ENCODE data around the gene PLB1.

PLB1 gene, protein sequence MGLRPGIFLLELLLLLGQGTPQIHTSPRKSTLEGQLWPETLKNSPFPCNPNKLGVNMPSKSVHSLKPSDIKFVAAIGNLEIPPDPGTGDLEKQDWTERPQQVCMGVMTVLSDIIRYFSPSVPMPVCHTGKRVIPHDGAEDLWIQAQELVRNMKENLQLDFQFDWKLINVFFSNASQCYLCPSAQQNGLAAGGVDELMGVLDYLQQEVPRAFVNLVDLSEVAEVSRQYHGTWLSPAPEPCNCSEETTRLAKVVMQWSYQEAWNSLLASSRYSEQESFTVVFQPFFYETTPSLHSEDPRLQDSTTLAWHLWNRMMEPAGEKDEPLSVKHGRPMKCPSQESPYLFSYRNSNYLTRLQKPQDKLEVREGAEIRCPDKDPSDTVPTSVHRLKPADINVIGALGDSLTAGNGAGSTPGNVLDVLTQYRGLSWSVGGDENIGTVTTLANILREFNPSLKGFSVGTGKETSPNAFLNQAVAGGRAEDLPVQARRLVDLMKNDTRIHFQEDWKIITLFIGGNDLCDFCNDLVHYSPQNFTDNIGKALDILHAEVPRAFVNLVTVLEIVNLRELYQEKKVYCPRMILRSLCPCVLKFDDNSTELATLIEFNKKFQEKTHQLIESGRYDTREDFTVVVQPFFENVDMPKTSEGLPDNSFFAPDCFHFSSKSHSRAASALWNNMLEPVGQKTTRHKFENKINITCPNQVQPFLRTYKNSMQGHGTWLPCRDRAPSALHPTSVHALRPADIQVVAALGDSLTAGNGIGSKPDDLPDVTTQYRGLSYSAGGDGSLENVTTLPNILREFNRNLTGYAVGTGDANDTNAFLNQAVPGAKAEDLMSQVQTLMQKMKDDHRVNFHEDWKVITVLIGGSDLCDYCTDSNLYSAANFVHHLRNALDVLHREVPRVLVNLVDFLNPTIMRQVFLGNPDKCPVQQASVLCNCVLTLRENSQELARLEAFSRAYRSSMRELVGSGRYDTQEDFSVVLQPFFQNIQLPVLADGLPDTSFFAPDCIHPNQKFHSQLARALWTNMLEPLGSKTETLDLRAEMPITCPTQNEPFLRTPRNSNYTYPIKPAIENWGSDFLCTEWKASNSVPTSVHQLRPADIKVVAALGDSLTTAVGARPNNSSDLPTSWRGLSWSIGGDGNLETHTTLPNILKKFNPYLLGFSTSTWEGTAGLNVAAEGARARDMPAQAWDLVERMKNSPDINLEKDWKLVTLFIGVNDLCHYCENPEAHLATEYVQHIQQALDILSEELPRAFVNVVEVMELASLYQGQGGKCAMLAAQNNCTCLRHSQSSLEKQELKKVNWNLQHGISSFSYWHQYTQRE (N-terminal part only)

DNA sequence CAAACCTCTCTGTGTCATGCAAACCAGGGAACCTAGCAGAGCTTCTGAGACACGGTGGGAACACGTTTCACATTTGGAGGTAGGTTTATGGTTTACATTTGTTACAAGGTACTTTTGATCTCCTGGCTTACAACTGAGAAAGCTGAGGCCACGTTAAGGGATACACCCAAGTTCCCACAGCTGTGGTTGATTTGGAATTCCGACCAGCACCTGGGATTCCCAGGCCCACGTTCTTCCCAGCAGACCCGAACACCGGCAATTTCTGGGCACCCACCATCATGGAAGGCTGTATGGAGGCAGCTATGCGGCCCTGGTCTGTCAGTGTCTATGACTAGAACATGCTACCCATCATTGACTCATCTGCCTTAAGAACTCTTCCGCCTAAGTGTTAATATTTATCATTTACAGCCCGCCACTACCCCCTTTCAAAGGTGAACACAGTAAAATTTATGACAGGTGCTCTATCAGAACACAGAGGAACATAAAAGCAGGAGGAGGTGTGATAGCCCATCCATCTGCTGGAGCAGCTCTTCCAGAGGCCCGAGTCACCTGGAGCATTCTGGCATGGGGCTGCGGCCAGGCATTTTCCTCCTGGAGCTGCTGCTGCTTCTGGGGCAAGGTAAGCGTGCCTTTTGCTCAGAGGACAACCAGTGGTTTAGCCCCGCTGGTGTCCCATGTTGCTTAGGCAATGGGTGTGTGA lies at the start of gene PLB1:
TSS of gene PLB1 (plus strand) at position 510 of the 700 bp plus-strand sequence. CDS start at position 565, 55 bp downstream.
- no peak for DNase-seq (ENCODE audit: low read depth, low spot score)

DNA sequence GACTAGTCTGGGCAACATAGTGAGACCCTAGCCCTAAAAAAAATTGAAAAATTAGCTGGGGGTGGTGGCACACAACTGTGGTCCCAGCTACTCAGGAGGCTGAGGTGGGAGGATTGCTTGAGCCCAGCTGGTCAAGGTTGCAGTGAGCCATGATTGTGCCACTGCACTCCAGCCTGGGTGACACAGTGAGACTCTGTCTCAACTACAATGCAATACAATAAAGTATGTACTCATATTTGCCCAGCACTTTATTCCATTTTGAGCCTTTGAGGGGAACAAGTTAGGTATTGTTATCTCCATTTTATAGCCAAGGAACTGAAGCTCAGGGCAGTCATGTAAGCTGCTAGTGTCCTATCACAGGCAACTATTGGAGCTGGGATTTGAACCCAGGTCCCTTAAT lies 49.3 kb upstream of the PLB1 start:
- no peak for DNase-seq (ENCODE audit: low read depth, low spot score)

DNA sequence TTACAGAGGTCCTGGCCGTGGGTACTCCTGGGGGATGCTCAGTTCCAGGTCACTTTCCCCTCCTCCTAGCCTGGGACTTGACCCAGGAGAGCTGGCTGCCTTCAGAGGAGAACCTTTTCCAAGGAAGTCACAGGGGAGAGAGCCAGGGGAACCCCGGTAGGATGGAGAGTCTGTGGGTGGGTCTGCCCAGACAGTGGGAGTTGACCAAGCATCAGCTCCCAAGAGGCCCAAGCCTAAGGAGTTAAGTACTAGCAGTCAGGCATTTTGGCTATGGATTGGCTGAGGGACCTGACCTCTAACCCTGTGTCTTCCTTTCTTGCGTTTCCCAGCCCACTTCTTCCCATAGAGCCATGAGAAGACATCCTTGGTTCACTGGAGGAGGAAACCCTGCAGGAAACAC lies 48.8 kb upstream of the PLB1 start:
- no peak for DNase-seq (ENCODE audit: low read depth, low spot score)

DNA sequence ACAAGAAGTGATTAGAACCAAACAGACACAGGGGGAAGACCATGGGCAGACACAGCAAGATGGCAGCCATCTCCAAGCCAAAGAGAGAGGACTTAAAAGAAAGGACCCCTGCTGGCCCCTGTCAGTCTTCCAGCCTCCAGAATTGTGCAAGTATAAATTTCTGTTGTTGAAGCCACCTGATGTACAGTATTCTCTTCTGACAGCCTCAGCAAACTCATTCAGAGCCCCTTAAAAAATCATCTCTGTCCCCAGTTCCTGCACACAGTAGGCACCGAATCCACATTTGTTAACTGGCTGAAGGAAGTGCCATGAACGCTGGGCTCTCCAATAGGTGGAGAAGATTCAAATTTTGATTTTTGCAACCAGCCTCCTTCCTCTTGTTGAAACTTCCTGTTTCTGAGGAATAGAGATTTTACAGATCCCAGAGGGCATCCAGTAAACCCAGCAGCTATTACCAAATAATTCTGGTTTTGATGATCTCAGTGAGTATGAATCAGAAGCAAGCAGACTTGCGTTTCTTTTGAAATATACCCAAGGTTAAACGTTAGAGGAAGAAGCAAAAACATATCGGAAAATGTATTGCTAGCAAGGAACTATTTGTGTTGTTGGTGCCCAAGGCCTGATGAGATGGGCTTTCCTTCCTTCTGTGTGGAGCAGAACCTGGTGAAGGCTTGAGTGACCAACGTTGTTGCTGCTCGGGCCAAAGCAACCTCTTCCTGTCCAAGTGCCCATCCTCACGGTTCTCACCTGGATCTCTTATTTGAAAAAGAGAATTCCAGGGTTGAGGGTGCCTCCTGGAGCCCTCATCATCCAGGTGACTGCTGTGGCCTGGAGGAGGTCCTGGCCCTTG lies 47.7 kb upstream of the PLB1 start:
- DNase-seq (ENCODE audit: low read depth, low spot score) = no peak

DNA sequence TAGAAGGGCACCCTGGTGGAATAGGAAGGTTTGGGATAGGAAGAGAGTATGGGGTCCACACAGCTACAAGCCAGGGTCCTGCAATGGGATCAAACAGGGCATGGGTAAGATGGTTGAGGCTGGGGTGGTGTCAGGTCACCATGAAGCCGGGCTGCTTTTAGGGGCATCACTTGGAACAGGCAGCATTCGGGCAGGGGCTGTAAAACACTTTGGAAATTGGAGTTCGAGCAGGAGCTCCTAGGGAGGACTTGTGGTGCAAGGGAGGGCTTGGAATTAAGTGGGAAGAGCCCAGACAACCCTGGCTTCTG lies 47.1 kb upstream of the PLB1 start:
- no peak for DNase-seq (ENCODE audit: low read depth, low spot score)

DNA sequence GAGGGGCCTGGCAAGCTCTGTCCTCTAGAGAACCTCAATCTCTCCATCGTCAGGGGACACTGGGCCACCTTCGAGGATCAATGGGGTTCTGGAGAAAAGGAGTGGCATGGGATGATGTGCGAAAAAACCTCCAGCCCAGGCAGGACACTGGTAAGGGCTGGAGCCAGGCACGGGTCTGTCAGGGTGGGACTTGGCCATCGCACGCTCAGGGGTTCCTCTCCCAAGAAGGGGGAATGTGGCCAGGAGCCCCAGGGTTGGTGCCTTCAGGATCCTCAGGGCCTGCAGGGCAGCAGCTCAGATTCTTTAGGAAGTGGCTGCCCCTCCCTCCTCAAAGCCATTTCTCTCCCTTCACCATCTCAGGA lies 46.8 kb upstream of the PLB1 start:
- DNase-seq (ENCODE audit: low read depth, low spot score) = no peak

DNA sequence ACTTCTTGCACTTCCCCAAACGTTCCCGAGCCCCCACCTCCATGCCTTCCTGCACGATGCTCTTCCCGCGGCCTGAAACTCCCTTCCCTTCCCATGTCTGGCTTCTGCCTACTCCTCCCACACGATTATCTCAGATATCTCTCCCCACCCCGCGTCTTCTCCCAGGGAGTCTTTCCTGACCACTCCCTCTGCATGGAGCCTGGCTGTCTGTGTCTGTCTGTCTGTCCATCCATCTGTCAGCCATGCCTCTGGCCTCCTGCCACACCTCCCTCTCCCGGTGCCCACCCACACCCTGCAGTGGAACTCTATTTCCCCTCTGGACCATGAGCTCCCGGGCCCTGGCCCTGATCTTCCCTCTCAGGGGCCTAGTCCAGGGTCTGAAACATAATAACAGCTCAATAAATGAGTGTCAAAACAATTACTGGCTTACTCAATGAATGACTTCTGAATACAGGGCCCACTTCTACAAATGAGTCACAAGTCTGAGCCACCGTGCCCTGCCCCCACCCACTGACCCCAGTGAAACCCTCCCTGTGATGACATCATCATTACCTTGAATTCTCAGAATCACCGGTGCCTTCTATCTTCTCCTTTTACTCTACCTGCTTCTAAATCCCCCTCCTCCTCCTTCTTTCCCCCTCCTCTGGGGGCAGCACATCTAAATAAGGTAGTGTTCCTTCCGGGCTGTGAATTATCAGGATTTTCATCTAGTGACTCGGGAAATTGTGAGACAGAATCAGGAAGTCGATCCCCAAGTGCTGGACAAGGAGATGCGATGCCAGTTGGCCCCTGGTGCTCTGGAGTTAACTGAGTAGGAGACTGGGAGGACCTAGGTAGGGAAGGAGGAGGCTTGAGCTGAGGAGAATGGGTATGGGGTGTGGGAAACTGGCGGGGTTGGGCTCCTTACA lies 46.1 kb upstream of the PLB1 start:
- peak; percentile 30 for DNase-seq (ENCODE audit: low read depth, low spot score)

DNA sequence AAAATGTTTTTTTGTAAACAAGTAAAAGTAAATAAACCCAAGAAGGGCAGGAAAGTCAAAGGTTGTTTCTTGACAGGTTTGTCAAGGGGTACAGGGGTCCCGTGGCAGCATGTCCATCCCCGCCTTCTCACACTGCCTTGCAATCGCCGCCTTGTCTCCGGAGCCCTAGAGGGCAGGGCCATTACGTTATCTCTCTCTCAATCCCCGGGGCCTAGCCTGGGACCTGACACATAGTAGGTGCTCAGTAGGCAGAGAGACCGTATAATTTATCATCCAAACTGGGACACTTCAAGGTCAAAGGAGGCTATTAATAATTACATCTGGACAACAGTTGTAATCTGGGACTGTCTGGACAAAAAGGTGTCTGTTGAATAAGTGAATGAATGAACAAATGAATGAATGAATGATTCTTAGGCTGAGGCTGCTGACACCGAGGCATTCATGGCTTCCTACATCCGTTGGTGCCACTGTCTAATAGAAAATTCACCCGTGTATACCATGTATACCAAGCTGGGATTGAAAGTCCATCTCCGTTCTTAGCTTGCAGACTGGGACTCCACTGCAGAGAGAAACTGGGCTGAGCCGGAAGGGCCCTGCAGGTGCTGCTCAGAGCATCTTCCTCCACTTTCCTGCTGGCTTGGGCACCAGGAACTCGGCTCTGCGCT lies 44.8 kb upstream of the PLB1 start:
- no peak for DNase-seq (ENCODE audit: low read depth, low spot score)

DNA sequence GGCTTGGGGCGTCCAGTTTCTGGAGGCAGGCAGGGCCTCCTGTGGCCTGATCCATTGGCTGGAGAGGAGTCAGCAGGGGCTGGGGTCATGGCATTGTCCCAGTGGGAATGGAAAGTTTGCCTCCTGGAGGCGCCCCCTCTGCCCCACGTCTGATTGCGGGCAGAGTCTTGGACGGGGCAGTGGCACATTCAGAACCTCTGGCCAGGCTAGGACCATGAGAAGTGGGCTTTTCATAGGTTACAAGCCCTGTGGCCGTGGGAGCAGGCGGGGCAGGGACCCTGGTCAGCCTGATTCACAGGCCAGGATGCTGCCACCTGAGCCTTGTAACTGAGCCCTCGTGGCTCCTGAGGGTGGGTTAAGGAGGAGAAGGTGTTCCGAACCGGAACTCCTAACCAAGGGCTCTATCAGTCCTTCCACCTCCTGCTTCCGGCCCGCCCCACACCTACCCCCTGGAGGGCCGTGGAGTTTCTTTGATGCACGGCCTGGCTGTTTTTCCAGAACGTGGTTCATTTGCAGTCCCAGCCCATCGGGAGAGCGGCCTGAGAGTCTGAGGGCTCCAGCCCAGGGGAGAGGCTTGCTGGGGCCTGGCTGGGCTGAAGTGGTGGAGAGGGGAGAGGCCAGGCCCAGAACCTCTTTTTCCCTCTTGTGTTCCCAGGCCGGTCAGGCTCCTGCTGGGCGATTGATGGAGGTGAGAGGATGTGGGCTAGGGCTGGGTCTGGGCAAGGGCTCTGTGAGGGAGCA lies 43.9 kb upstream of the PLB1 start:
- no peak for DNase-seq (ENCODE audit: low read depth, low spot score)

DNA sequence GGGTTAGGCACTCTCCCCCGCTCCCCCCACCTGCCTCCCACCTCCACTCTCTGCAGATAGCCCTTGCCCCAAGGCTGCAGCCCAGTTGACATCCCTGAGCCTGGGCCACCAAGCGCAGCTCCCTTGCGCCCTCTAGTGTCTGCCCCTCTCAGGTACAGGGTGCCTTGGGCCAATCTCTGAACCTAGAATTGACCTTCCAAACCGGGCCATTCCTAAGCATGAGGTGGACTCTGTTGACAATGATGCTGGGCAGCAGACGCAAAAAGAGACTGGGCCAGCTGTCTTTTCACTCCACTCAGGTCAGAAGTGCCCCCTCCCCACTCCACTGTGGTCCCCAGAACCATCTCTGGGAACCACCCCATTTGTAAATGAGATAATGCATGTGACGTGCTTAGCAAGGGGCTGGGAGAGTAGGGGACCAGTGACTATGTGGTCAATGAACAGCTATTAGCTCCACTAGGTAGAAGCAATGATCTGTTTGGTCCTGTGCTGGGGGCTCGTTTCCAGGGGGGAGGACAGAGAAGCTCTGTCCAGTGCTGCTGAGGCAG lies 43.3 kb upstream of the PLB1 start:
- peak; percentile 85 for DNase-seq (ENCODE audit: low read depth, low spot score)

DNA sequence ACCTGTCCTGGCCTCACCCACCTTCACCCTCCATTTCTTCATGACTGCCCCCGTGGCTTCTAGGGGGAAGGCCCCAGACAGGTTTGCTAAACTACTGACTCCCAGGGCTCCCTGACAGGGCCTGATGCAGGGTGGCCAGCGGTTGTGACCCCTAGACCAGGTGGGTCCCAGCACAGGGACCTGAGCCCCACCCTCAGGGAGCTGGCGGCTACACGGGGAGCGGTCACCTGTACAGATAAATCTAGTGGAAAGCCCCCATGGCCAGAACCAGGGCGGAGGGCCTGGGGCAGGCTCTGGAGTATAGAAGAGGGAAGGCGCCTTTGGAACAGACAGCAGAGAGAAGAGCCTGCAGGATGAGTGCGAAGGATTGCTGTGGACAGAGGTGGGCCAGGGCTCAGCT lies 42.5 kb upstream of the PLB1 start:
- no peak for DNase-seq (ENCODE audit: low read depth, low spot score)

DNA sequence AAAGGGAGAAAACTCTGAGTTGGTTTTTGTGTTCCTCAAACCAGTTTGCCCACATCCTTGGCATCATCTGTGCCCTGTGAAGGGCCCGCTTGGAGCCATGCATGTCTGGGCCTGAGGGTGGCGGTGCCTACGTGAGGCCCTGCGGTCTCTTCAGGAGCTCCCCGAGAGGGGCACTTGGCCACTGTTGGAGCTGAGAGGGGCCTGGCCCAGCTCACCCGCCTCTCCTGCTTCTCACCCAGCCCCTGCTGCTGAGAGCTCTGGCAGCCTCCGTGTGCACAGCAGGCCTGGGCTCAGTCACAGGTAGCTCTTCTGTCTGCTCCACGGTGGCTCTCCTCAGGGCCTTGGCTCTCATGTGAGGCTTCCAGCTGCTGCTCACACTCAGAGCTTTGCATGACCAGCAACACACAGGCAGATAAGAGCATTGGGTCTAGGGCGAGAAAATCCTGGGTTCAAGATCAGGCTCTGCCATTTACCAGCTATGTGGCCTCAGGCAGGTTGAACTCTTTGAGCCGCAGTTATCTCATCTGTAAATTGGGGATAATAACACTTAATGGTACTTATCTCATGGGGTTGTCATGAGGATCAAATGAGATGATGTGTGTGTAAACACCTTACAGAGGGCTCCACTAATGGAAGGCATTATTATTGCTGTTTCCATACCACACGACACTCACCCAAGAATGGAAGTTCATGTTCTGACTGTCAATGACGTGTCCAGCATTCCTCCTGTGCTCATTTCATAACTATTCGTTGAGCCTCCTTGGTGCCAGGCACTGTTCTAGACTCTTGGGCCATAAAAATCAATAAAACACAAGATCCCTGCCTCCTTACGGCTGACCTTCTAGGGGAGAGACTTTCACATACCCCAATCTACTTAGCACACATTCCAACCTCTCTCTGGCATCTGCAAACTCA lies 41.6 kb upstream of the PLB1 start:
- no peak for DNase-seq (ENCODE audit: low read depth, low spot score)

DNA sequence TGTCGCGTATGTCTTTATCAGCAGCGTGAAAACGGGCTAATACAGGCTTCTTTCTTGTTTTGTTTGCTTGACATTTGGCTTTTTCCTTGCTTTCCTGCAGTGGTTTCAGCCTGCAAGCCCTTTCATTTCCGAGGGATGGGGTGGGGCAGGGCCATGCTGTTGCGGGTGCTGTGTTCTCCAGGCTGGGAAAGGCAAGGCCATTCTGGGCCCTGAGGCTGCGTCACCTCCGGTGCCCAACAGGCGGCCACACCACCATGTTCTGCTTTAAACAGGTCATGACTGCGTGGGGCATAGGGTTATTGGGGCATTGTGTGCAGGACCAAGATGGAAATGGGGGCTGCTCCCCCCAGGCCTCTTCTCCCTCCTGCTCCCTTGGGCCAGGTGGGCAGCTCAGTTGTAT lies 38.6 kb upstream of the PLB1 start:
- DNase-seq (ENCODE audit: low read depth, low spot score) = no peak

DNA sequence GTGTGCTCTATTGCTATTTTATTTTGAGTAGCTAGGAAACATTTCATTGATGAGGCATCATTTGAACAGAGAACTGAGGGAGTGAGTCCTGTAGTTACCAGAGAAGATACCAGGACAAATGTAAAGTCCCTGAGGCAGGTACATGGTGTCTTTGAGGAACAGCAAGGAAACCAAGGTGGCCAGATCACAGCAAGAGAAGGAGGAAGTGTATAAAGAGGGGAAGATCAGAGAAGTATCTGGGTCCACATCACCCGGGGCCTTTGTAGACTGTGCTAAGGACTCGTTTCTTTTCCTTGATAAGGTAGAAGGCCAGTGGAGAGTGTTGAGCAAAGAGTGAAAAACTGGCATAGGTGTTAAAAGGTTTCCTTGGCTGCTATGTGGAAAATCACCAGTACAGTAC lies 34.8 kb upstream of the PLB1 start:
- DNase-seq (ENCODE audit: low read depth, low spot score) = no peak

DNA sequence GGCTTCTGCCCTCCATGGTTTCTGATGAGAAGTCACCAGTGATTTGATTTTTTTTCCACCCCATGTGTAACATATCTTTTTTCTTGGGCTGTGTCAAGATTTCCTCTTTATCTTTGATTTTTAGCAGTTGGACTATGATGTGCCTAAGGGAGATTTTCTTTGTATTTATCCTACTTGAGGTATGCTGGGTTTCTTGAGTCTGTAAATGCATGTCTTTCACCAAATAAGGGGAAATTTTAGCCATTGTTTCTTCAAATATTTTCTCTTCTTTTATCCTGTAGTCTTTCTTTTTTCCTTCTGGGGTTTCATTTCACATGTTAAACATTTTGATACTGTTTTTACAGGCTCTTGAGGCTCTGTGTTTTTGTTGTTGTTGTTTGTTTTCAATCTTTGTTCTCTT lies 33.7 kb upstream of the PLB1 start:
- no peak for DNase-seq (ENCODE audit: low read depth, low spot score)

DNA sequence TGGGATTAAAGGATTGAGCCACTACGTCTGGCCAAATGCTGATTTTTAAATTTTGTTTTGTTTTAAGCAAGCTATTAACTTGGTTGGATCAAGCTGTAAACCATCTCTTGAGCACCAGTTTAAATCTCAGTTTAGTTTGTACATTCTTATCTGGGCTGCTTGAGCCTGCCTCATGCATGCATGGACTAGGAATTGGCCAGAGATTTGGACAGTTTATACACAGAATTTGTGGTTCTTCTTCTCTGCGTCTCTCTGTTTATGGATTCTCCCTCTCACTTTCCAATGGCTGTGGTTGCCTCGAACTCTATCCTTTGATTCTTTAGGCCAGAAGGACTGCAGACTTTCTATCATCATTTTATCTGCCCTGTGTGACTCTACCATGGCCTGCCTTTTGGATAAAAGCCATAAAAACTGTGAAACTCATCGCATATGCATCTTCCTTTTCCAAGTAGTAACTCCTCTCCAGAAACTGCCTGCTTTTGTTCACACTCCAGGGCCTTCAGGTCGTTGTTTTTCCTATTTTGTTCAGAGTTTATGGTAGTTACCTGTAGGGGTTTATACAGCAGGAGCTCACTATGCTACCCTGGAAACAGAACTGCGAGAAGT lies 32.5 kb upstream of the PLB1 start:
- no peak for DNase-seq (ENCODE audit: low read depth, low spot score)

DNA sequence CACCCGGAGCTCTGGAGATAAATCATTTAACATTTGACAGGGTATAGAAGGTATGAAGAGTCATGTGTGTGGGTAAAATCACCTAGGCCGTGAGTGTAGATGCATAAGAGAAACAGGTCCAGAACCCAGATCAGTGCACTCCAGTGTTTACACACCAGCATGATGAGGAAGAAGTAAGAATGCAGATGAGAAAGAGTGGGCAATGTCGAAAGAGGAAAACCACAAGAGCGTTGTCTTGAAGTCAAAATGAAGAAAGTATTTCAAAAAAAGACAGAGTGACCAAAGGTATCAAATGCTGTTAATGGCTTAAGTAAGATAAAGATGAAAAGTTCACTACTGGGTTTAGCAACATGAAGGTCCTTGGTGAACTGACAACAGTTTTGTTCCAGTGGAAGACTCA lies 32.0 kb upstream of the PLB1 start:
- no peak for DNase-seq (ENCODE audit: low read depth, low spot score)

Data from ELF-1 (cell line).